ENCODE measurements around the gene CPNE6. TPM values are rescaled to one million over a fixed set of nuclear protein-coding genes. Genes with fewer than 3 reads are reported as not detected.

CPNE6 gene
- total and polyA plus RNA-seq, 2 of the 8 experiments (the other 6 are each of a cell fraction or from before 2014, with no cell fraction given): 0.05 TPM; not detected in 1

DNA sequence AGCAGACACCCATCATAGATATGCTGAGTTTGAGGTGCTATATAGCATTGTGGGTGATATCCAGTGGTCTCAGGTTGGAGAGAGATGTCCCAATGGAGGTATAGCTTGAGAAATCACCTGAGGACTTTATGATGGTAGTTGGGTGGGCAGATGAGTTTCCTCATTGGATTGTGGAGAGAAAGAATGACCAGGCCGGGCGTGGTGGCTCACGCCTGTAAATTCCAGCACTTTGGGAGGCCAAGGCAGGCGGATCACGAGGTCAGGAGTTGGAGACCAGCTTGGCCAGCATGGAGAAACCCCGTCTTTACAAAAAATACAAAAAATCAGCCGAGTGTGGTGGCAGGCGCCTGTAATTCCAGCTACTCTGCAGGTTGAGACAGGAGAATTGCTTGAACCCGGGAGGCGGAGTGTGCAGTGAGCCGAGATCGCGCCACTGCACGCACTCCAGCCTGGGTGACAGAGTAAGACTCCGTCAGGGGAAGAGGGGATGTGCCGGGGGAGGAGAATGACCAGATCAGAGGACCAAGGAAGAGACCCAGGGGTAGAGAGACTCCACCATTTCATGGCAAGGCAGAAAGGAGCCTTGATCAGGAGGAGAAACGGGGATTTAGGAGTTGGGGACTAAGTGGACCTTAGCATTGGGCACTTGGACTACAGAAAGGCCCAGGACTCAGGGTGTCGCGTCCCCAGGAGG is 22.0 kb downstream of the CPNE6 start:
- Histone ChIP-seq H4K91ac (replicated peaks; ENCODE audit: insufficient read length, low read length) (peak overlapping the region; percentile 93), H3K14ac (ENCODE audit: insufficient read length) (no peak overlapping the region), H3K36me3 (ENCODE audit: control insufficient read depth in 2 of 4, insufficient read depth in 4 of 4, low read length in 3 of 4) (peaks cover 3 to 13% (median 6%) of the 10 kb centered on the region in 4 experiments; a peak in 6 of 8 replicates), H3K4me2 (ENCODE audit: insufficient read depth in 1 of 2, low read depth in 2 of 2, low read length in 2 of 2) (peak overlapping the region; percentile 58 to 91; a peak in 3 of 4 replicates), H2BK5ac (ENCODE audit: low read depth, low read length) (peak overlapping the region; percentile 99), H3K9me3 (ENCODE audit: insufficient read depth in 2 of 2, low read depth in 1 of 2, low read length in 1 of 2) (no peaks in the 10 kb centered on the region), H4K8ac (ENCODE audit: extremely low read depth, insufficient read depth, low read length) (peak overlapping the region; percentile 81; the same call in 1 of the 2 replicates), H3K4ac (replicated peaks; ENCODE audit: insufficient read length, low read depth, low read length) (peak overlapping the region; percentile 55), H2AK5ac (ENCODE audit: low read depth, low read length) (peak overlapping the region; percentile 100), H2BK20ac (ENCODE audit: low read length) (peak overlapping the region; percentile 99), H3K23me2 (ENCODE audit: low read depth, low read length) (peaks cover 8% of the 10 kb centered on the region), H2BK12ac (ENCODE audit: low read depth, low read length) (peak overlapping the region; percentile 99), H3K4me1 (replicated peaks in 1 of 4; ENCODE audit: control insufficient read depth in 3 of 4, insufficient read depth in 4 of 4, low read length in 3 of 4) (peaks cover 5 to 13% (median 9%) of the 10 kb centered on the region in 4 experiments), H4K20me1 (replicated peaks in 1 of 2; ENCODE audit: control insufficient read depth in 1 of 2, insufficient read depth in 2 of 2, low read length in 2 of 2) (peaks cover 3 to 7% of the 10 kb centered on the region in 2 experiments), H2BK120ac (replicated peaks; ENCODE audit: low read depth, low read length) (peak overlapping the region; percentile 86), H3K18ac (ENCODE audit: extremely low read depth, low read length) (peak overlapping the region; percentile 100), H3K56ac (replicated peaks; ENCODE audit: insufficient read length, low read depth, low read length) (no peak overlapping the region), H3K23ac (ENCODE audit: insufficient read length) (no peak overlapping the region), H3K9ac (replicated peaks in 1 of 4; ENCODE audit: extremely low read depth in 1 of 4, low read depth in 3 of 4, low read length in 3 of 4) (peak overlapping the region in 3 of 4 experiments; percentile 36 to 74 (median 60); a peak in 6 of 7 replicates), H2AFZ (ENCODE audit: low read length) (peak overlapping the region; percentile 98), H3K27ac (ENCODE audit: low read depth, low read length) (peak overlapping the region; percentile 87; the same call in 1 of the 2 replicates), H3K79me2 (ENCODE audit: control insufficient read depth in 1 of 2, insufficient read depth in 2 of 2, low read length in 2 of 2) (peaks cover 0 to 21% of the 10 kb centered on the region in 2 experiments; a peak in 2 of 4 replicates), H3K4me3 (ENCODE audit: extremely low read depth in 1 of 4, insufficient read depth in 2 of 4, low read depth in 3 of 4, low read length in 4 of 4) (peak overlapping the region; percentile 9 to 43 (median 32); a peak in 6 of 8 replicates), H3K27me3 (replicated peaks in 1 of 4; ENCODE audit: control insufficient read depth in 3 of 4, extremely low read depth in 1 of 4, insufficient read depth in 3 of 4, low read length in 3 of 4) (no peaks in the 10 kb centered on the region), H3K79me1 (ENCODE audit: low read depth, low read length) (peaks cover 5% of the 10 kb centered on the region), H4K5ac (ENCODE audit: insufficient read length, low read depth, low read length) (peak overlapping the region; percentile 49), H2BK15ac (ENCODE audit: low read length) (peak overlapping the region; percentile 99; the same call in 1 of the 2 replicates)
- TF ChIP-seq MAFK (IDR thresholded peaks at IDR 0.05; ENCODE audit: low read depth, low read length) (no peak), KDM4A (IDR thresholded peaks at IDR 0.05; ENCODE audit: low read depth, low read length, severe bottlenecking) (peak; percentile 2), JUN (IDR thresholded peaks at IDR 0.05; ENCODE audit: low read depth, low read length) (no peak), POLR2AphosphoS5 (IDR thresholded peaks at IDR 0.05; ENCODE audit: low read depth, low read length) (no peak), ATF2 (IDR thresholded peaks at IDR 0.05; ENCODE audit: low read length) (0 out of 2 replicates have a peak, but pooled peaks have one; percentile 24), SRF (IDR thresholded peaks at IDR 0.05; ENCODE audit: low read depth, low read length) (no peak), TEAD4 (IDR thresholded peaks at IDR 0.05; ENCODE audit: low read depth, low read length) (no peak)
- ChIA-PET POLR2A (ENCODE audit: partially characterized antibody) (interaction anchor here (0.8 to 23.9 kb wide), 24 partner anchors 12 to 190 kb away, joined by 3 to 626 read pairs (median 6); partner anchors contain the start of genes CARMIL3, CPNE6, DCAF11 and DHRS4L2), CTCF (ENCODE audit: partially characterized antibody) (interaction anchor here (0.6 to 12.8 kb wide), 8 partner anchors 9 to 69 kb away, joined by 3 to 316 read pairs (median 13); partner anchors contain the start of genes CARMIL3, CPNE6, DCAF11 and NRL)
- WGBS, 2 experiments (ENCODE audit: extremely low coverage in 1 of 2, insufficient coverage in 1 of 2, insufficient read length in 1 of 2, insufficient replicate concordance in 2 of 2, low coverage in 1 of 2, low lambda C conversion rate in 2 of 2, missing lambda C conversion rate in 1 of 2): 74% methylated on average over 19 of the region's 19 CpGs; no CpG with 5 or more reads in 1 of the 2 experiments
- FAIRE-seq (no peak), DNase-seq (ENCODE audit: low read depth in 1 of 2, low spot score in 2 of 2) (no peak)

All from H1 (cell line).